ENCODE results near the gene SMIM31.

GRCh38 chr4:164780839-164781238 lies 26.9 kb downstream of the SMIM31 start:
- TF ChIP-seq, protein P1, sequence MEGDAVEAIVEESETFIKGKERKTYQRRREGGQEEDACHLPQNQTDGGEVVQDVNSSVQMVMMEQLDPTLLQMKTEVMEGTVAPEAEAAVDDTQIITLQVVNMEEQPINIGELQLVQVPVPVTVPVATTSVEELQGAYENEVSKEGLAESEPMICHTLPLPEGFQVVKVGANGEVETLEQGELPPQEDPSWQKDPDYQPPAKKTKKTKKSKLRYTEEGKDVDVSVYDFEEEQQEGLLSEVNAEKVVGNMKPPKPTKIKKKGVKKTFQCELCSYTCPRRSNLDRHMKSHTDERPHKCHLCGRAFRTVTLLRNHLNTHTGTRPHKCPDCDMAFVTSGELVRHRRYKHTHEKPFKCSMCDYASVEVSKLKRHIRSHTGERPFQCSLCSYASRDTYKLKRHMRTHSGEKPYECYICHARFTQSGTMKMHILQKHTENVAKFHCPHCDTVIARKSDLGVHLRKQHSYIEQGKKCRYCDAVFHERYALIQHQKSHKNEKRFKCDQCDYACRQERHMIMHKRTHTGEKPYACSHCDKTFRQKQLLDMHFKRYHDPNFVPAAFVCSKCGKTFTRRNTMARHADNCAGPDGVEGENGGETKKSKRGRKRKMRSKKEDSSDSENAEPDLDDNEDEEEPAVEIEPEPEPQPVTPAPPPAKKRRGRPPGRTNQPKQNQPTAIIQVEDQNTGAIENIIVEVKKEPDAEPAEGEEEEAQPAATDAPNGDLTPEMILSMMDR (IDR thresholded peaks at IDR 0.05), result no peak
- no peak for TF ChIP-seq POLR2A (IDR thresholded peaks at IDR 0.05)
